Measurements from ENCODE around the gene LTO1. TPM values are rescaled to one million over a fixed set of nuclear protein-coding genes. Genes with fewer than 3 reads are reported as not detected.
"Not testable (repeated sequence)": the region's sequence is repeated elsewhere in the genome, so short reads cannot be mapped to it uniquely, and the experiment has no call there.

The LTO1 gene
- polyA plus RNA-seq, 10 donors, result 12.9 to 25.0 (median 16.6) TPM

DNA sequence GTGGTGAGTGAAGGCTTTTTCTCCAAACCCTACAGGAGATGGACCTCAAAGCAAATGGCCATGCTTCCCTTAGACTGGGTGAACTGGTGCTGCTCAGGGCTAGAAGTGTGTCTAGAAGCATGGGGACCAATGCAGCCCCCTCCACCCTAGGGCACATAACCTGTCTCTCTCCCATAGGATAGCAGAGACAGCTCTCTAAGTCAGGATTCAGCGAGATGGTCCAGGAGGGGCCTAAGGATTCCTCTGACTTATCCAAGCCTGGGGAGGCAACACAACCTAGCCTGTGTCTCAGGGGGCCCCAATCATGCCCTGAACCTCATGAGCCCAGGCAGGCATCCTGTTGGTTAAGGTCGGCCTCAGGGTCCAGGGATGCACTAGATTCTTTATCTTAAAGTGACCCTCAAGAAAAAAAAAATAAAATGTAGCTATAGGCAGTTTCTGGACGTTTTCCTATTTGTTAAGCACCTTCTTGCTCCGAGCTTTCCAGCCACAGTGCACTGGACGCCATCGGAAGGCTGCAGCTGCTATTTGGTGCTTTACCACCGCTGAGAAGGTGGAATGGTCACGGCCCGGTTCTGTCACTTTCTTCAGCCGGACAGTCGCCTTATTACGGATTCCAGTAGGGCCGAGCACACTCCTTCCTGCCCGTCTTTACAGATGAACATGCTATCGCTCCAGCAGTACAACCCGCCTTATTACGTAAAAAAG, 39.2 kb downstream of the LTO1 start:
- no peak for DNase-seq

DNA sequence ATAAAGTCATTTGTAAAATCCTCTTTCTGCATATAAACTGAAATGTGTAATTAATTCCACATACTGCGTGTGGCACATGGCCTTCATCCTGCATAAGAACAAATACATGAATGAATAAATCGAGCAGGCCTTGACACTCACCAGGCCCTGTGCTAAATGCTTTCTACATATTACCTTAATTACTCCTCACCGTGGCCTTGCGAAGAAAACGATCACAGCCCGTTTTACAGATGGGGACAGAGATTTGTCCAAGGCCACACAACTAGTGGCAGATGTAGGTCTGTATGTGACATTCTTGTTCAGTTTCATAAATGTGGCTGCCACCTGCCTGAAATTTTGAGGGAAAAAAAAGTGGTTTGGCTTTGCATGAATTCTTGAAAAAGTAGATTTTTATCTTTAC, 40.0 kb downstream of the LTO1 start:
- DNase-seq, result no peak

DNA sequence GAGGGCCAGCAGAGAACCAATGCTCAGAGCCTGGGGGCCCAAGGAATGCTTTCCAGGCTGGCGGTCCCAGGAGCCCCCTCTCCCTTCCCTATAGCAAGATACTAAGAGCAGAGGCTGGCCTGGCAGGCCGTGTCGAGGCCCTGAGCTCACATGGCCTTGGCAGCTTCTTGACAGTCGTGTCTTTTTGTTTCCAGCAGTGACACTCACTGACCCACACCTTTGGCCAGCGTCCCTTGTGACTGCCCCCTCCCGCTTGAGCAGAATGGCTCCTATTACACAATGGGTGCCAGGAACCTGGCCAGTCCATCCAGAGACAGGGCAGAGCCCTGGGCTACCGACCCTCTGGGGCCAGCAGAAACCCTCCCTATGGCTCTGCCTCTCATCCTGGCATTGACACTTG, 40.6 kb downstream of the LTO1 start:
- DNase-seq, result no peak

DNA sequence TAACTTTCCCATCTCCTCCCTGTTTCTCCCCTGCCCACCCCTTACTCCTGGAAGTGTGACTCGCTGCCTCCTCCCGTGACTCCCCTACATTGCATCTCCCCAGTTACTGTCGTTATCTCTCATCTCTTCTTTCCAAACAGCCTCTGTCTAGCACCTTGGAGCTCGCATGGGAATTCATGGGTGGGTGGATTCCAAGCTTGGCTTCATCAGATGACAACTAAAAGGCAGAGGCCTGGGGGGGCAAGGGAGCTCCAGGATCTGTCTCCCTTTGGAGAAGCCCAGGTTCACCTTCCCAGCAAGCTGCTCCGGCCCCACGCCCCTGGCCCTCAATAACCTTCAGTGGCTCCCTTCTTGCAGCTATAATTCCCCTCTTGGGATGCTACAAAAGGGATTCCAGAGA, 41.1 kb downstream of the LTO1 start:
- no peak for DNase-seq

DNA sequence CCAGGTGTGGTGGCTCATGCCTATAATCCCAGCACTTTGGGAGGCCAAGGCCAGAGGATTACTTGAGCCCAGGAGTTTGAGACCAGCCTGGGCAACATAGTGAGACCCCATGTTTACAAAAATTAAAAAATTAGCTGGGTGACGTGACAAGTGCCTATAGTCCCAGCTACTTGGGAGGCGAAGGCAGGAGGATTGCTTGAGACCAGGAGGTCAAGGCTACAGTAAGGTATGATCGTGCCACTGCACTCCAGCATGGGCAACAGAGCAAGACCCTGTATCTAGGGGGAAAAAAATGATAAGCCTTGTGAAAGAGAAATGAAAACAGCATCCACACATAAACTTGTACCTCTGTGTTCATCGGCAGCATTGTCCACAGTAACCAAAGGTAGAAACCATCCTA, 42.3 kb downstream of the LTO1 start:
- no peak for DNase-seq

DNA sequence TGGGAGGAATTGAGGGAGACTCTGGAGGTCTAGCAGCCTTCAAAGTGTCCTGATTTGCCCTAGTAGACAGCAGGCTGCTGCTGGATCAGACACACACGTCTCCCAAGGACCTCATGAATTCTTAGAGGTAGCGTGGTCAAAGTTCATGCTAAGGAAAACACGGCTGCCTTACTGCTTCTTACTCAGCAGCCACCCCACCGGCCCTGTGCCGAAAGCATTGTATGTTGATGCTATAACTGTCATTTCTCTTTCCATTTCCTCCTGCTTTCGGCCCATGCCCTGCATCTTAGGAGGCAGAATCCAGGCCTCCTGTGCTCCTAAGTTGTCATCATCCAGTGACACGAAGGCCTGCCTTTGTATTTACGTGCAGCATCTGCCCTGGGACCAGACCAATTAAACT, 44.7 kb downstream of the LTO1 start:
- no peak for DNase-seq

DNA sequence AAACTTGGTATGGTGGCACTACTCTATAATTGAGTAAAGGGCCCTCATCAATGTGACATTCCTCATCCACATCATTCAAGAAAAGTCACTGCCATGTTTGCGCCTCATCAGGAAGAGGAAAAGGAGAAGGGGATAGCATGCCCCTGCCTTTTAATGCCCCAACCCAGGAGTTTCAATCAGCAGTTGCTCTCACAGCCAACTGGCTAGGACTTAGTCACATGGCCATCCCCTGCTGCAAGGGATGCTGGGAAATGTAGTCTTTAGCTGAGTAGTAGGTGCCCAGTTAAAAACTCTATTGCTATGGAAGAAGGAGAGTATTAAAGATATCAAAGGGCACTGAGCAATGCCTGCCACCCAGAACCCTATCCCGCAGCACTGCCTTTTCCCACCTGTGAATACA, 45.1 kb downstream of the LTO1 start:
- DNase-seq, result no peak

DNA sequence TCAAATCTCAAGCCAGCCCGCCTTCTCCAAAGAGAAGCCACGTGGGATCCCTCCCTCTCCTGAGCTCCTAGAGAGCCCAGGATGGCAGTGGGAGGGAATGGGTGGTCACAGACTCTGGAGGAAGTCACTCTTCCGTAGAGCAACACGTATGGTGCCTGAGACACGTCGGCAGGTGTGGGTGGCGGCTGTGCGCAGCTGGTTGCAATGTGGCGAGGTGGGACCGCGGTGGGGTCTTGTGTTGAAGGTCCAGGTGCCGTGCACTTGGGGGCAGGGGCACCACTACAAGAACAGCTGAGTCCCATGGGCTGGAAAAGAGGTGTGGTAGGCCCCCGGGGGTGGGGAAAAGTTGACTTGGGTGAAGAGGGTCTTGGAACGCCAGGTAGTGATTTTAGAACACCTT, 47.6 kb downstream of the LTO1 start:
- DNase-seq, result no peak

DNA sequence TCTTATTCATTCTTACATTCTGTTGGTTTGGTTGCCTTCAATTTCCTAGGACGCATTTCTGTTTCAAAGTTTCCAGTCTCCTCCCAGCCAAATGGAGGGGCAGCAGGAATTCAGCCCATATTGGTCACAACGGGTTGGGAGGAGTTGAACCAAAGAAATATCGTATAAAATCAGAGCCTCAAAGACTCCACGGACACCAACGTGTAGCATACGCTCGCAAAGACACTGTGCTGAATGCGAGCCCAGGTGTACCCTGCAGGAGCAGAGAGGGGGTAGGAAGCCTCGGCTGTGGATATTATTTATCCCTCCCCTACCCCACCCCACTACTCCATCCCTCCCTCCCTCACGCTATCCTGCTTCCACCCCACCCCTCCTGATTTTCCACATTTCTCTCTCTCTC, 49.7 kb downstream of the LTO1 start:
- no peak for DNase-seq

DNA sequence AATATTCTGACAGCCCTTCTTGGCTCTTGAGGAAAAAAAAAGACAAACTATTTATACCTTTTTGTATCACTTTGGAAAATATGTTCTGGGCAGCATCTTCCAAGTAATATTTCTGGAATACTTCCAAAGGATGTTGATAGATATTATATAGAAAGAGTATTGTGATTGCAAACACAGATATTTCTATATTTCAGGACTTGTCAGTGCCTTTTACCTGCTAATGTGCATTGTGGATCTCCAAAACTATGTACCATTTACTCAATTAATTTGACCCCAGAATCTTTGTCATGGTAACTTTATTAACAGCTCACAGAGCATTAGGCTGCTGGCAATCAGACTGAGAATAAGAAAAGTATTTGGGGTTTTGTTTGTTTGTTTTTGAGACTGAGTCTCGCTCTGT, 50.9 kb downstream of the LTO1 start:
- no peak for DNase-seq

DNA sequence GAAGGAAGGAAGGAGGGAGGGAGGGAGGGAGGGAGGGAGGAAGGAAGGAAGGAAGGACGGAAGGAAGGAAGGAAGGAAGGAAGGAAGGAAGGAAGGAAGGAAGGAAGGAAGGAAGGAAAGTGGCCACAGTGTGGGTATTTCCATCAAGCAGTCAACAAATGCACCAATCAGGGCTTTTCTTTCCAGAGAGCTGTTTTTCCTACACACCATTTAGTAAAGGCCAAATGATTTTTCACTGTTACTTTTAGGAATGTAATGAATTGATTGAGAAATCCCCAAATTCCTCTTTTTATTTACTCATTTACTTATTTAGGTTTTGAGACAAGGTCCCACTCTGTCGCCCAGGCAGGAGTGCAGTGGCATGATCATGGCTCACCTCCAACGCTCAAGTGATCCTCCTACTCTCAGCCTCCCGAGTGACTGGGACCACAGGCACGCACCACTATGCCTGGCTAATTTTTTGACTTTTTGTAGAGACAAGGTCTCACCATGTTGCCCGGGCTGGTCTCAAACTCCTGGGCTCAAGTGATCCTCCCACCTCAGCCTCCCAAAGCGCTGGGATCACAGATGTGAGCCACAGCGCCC, 53.0 kb downstream of the LTO1 start:
- not testable (repeated sequence) for DNase-seq

DNA sequence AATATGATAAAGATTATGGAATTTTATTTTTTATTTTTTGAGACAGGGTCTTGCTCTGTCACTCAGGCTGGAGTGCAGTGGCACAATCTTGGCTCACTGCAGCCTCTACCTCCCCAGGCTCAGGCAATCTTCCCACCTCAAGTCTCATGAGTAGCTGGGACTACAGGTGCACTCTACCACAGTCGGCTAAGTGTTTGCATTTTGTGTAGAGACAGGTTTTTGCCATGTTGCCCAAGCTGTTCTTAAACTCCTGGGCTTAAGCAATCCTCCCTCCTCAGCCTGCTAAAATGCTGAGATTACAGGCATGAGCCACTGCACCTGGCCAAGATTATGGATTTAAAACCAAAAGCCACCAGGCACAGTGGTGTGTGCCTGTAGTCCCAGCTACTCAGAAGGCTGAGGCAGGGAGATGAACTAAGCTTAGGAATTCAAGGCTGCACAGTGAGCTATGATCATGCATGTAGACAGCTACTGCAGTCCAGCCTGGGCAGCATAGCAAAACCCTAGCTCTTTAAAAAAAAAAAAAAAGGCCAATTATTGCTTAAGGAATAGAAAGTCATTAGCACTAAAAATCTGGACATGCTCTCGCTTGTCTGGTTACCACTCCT, 54.4 kb downstream of the LTO1 start:
- DNase-seq, result no peak

DNA sequence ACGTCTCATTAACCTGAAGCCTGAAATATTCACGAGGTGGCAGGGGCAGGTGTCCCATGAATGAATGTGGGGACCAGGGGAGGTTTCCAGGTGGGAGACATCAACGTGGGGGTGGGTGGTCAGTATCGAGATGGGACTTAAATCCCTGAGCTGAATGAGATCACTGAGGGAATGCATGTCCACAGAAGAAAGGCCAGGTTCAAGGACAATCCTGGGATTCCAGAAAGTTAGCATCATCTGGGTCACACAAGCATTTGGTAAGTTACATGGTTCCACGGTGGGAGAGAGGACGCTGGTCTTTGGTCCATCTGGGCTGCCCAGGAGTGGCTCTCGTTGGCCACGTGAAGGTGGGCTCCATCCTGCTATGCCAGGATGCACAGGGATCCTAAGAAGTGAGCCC, 56.9 kb downstream of the LTO1 start:
- DNase-seq, result no peak

DNA sequence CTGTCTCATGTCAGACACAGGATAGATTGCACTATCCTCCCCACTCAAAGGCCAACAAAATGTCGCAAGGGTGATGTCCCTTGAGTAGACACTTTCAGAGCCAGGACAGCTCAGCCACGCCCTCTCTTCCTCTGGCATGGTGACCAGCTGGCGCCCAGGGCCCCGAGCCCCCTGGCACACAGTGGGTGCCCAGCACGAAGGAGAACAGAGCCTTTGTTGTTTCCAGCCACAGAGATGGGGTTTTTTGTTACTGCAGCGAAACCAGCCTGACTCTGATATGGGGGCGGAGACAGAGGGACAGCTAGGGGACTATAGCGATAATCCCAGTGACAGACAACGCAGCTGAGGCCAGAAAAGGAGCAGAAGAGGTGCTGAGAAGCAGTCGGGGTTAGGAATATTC, 57.5 kb downstream of the LTO1 start:
- DNase-seq, result no peak

DNA sequence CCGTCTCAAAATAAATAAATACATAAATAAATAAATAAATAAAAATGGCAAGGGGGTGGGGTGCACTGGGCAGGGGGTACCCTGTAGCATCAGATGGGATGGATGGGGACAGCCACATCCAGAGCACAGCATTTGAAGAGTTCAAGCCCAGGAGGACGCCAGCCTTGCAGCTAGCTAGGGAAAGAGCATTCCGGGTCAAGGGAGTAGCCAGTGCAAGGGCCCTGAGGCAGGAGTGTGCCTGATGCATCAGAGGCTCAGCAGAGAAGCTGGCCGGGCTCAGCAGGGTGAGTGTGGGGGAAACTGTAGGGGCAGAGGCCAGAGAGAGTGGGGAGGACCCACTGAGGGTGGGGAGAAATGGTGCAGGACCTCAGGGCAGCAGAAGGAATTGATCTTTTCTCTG, 57.9 kb downstream of the LTO1 start:
- no peak for DNase-seq

Other genes with a start within 250 kb of the LTO1 start
- gene LINC01488, start 193.7 kb downstream of the LTO1 start, polyA plus RNA-seq (ENCODE audit: insufficient read length in 10 of 10), result under 1 TPM in 7 of 10 donors, not detected in 3; 0.05 to 0.26 (median 0.08) TPM
- gene CCND1, start 34.2 kb downstream of the LTO1 start, polyA plus RNA-seq (ENCODE audit: insufficient read length in 10 of 10), result 100 to 1,000 TPM in 1 of 10 donors, 10 to 100 TPM in 9; 54.2 to 114 (median 70.4) TPM
- 1 to 10 TPM in 7 of 10 donors, under 1 TPM in 3; 0.43 to 1.8 (median 1.1) TPM for gene FGF19, start 28.7 kb upstream of the LTO1 start, polyA plus RNA-seq (ENCODE audit: insufficient read length in 10 of 10)
- gene FGF4, start 100.0 kb upstream of the LTO1 start, polyA plus RNA-seq (ENCODE audit: insufficient read length in 10 of 10), result 10 to 100 TPM in 3 of 10 donors, 1 to 10 TPM in 7; 2.2 to 20.1 (median 8.7) TPM
- under 1 TPM in 2 of 10 donors, not detected in 8; 0.15 to 0.17 TPM for gene FGF3, start 144.1 kb upstream of the LTO1 start, polyA plus RNA-seq (ENCODE audit: insufficient read length in 10 of 10)

Data from muscle of back (tissue), 11 donors.